K562 (cell line): Measurements from ENCODE around the gene JAM2. TPM values are rescaled to one million over a fixed set of nuclear protein-coding genes. Genes with fewer than 3 reads are reported as not detected.

ENCODE experiments used
- ATF1 ChIP-seq, 2 experiments: fragments of 450-650 bp in 1 of 2; IDR thresholded peaks; 2 replicates each; pipeline ENCODE4 v1.6.1; 2016; ENCODE audit warnings: missing compliant biosample characterization in 1 of 2, missing genetic modification characterization in 1 of 2
- CBX1 ChIP-seq: sonication (generic); IDR thresholded peaks from 2 replicates; pipeline ENCODE4 v1.6.1; 2016; ENCODE audit warnings: antibody characterized with exemption, low read depth, mild to moderate bottlenecking
- CBX3 ChIP-seq, 2 experiments: IDR thresholded peaks; 1 replicate in 1 of 2; 2 replicates in 1 of 2; pipeline ENCODE4 v1.6.1; 2012; ENCODE audit warnings: inconsistent platforms in 2 of 2, low read length in 2 of 2, borderline replicate concordance in 1 of 2, control low read depth in 1 of 2
- COPS2 ChIP-seq: fragments of 450-650 bp; conservative IDR thresholded peaks from 2 replicates; pipeline ENCODE4 v1.6.1; 2016; ENCODE audit warnings: mild to moderate bottlenecking, moderate library complexity
- CXXC5 ChIP-seq: fragments of 250-450 bp; sonication (Bioruptor Pico); IDR thresholded peaks from 2 replicates; pipeline ENCODE4 v1.8.0; 2022; ENCODE audit warnings: inconsistent platforms, mild to moderate bottlenecking, moderate library complexity
- EP400 ChIP-seq: fragments of 450-650 bp; IDR thresholded peaks from 2 replicates; pipeline ENCODE4 v1.6.1; 2017; ENCODE audit warnings: antibody characterized with exemption, mild to moderate bottlenecking, moderate library complexity
- ERF ChIP-seq: fragments of 450-650 bp; formaldehyde crosslinking; IDR thresholded peaks from 2 replicates; pipeline ENCODE4 v1.4.0; 2020; ENCODE audit warnings: mild to moderate bottlenecking, mixed read lengths
- JUN ChIP-seq, 2 experiments: sonication (generic) in 1 of 2; formaldehyde crosslinking in 1 of 2; IDR thresholded peaks; 2 replicates each; pipeline versions ENCODE4 v1.6.1 to v1.8.0; 2012 to 2022; ENCODE audit warnings: borderline replicate concordance in 2 of 2, mild to moderate bottlenecking in 2 of 2, improper control_type of control experiment in 1 of 2, low read depth in 1 of 2, low read length in 1 of 2, missing genetic modification reagents in 1 of 2
- NCOR1 ChIP-seq: fragments of 450-650 bp; IDR thresholded peaks from 2 replicates; pipeline ENCODE4 v1.6.1; 2016; ENCODE audit warnings: mild to moderate bottlenecking, moderate library complexity
- NFE2 ChIP-seq: IDR thresholded peaks from 2 replicates; pipeline ENCODE4 v1.6.1; 2014; ENCODE audit warnings: antibody characterized with exemption, low read depth
- NKRF ChIP-seq: fragments of 450-650 bp; IDR thresholded peaks from 2 replicates; pipeline ENCODE4 v1.6.1; 2016; ENCODE audit warnings: borderline replicate concordance
- SAFB2 ChIP-seq: fragments of 200-400 bp; formaldehyde crosslinking; IDR thresholded peaks from 2 replicates; pipeline ENCODE4 v1.6.1; 2018; ENCODE audit warnings: borderline replicate concordance, low read length, low read depth, moderate library complexity; ENCODE audit not compliant: severe bottlenecking
- SIN3A ChIP-seq, 2 experiments: fragments of 150-350 bp in 1 of 2; IDR thresholded peaks; 2 replicates each; pipeline ENCODE4 v1.6.1; 2011 to 2016; ENCODE audit warnings: borderline replicate concordance in 2 of 2, low read depth in 2 of 2, low read length in 2 of 2, mild to moderate bottlenecking in 2 of 2, moderate library complexity in 2 of 2; ENCODE audit not compliant: control insufficient read depth in 1 of 2
- SREBF2 ChIP-seq: sonication (generic); formaldehyde crosslinking; IDR thresholded peaks from 2 replicates; pipeline ENCODE4 v1.4.0; 2020; ENCODE audit warnings: mild to moderate bottlenecking, missing genetic modification reagents
- SUPT5H ChIP-seq: fragments of 450-650 bp; IDR thresholded peaks from 2 replicates; pipeline ENCODE4 v1.6.1; 2016
- YBX1 ChIP-seq: fragments of 450-650 bp; IDR thresholded peaks from 2 replicates; pipeline ENCODE4 v1.7.1; 2016; ENCODE audit warnings: mild to moderate bottlenecking
- ZC3H8 ChIP-seq: fragments of 450-650 bp; IDR thresholded peaks from 2 replicates; pipeline ENCODE4 v1.6.1; 2017
- ZNF507 ChIP-seq: conservative IDR thresholded peaks from 2 replicates; pipeline ENCODE4 v1.6.1; 2017; ENCODE audit warnings: missing genetic modification characterization, missing compliant biosample characterization
- polyA plus RNA-seq, 8 experiments: library from polyadenylated mRNA; depleted of rRNA in 4 of 8; stranded (reverse) in 5 of 8; unstranded in 3 of 8; fragments of >200 nt; fragmentation: Nextera tagmentation in 2 of 8; fragmentation: Illumina TruSeq in 1 of 8; extraction: Ambion mirVana in 2 of 8; extraction: Trizol in 1 of 8; gene quantifications; 2 replicates each; pipeline versions ENCODE4 v1.2.1 to v1.2.3, GENCODE V29; 2011 to 2014; ENCODE audit warnings: inconsistent platforms in 1 of 8, missing spikeins in 1 of 8
- total RNA-seq, 7 experiments: library from RNA; depleted of rRNA in 6 of 7; stranded (reverse); fragments of >200 nt in 6 of 7; fragmentation: Illumina TruSeq in 2 of 7; extraction: Trizol in 2 of 7; gene quantifications; 2 replicates each; pipeline versions ENCODE4 v1.2.1 to v1.2.3, GENCODE V29; 2011 to 2021; ENCODE audit warnings: low replicate concordance in 1 of 7
- TF ChIP-seq, protein P1 (sequence below): conservative IDR thresholded peaks from 2 replicates; pipeline ENCODE4 v1.6.1; 2011; ENCODE audit warnings: low read depth, mild to moderate bottlenecking, low read length; ENCODE audit not compliant: control insufficient read depth
- TF ChIP-seq, protein P2 (sequence below): sonication (generic); formaldehyde crosslinking; IDR thresholded peaks from 2 replicates; pipeline ENCODE4 v1.8.0; 2022; ENCODE audit warnings: mild to moderate bottlenecking, low read depth, missing genetic modification reagents
- TF ChIP-seq, protein P3 (sequence below): fragments of 200-800 bp; sonication (Bioruptor generic); IDR thresholded peaks from 2 replicates; pipeline ENCODE4 v1.6.1; 2017; ENCODE audit warnings: missing genetic modification characterization, missing compliant biosample characterization
- TF ChIP-seq, protein P4 (sequence below): sonication (generic); formaldehyde crosslinking; IDR thresholded peaks from 2 replicates; pipeline ENCODE4 v1.8.0; 2022; ENCODE audit warnings: missing genetic modification reagents, mild to moderate bottlenecking, borderline replicate concordance

Gene JAM2
- total and polyA plus RNA-seq, 9 of the 15 experiments (the other 6 are each of a cell fraction or from before 2014, with no cell fraction given), result 0.03 to 0.08 (median 0.07) TPM; not detected in 6

DNA sequence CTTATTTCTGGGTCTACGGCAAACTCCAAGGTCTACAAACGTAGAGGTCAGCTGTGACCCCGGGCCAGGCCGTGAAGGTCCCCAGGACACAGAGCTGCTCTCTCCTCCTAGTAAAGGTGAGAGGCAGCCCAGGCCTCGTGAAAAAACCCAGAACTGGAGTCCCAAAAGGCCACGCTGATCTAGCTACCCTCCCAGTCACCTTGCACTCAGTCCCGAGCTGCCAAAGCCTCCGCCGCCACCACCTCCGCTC, 95.5 kb downstream of the JAM2 start (continued):
- TF ChIP-seq, protein P1, sequence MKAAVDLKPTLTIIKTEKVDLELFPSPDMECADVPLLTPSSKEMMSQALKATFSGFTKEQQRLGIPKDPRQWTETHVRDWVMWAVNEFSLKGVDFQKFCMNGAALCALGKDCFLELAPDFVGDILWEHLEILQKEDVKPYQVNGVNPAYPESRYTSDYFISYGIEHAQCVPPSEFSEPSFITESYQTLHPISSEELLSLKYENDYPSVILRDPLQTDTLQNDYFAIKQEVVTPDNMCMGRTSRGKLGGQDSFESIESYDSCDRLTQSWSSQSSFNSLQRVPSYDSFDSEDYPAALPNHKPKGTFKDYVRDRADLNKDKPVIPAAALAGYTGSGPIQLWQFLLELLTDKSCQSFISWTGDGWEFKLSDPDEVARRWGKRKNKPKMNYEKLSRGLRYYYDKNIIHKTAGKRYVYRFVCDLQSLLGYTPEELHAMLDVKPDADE, result peak; percentile 38
- no peak for TF ChIP-seq ATF1 (CRISPR knock-in tag; IDR thresholded peaks at IDR 0.05)
- no peak for TF ChIP-seq ATF1 (tag; IDR thresholded peaks at IDR 0.05)
- TF ChIP-seq NCOR1, result no peak
- no peak for TF ChIP-seq NFE2
- no peak for TF ChIP-seq JUN (IDR thresholded peaks at IDR 0.05; ENCODE audit: borderline replicate concordance, low read depth, low read length)
- no peak for TF ChIP-seq JUN (CRISPR knock-in tag; IDR thresholded peaks at IDR 0.05; ENCODE audit: borderline replicate concordance)
- TF ChIP-seq SAFB2, result no peak
- TF ChIP-seq, protein P2, sequence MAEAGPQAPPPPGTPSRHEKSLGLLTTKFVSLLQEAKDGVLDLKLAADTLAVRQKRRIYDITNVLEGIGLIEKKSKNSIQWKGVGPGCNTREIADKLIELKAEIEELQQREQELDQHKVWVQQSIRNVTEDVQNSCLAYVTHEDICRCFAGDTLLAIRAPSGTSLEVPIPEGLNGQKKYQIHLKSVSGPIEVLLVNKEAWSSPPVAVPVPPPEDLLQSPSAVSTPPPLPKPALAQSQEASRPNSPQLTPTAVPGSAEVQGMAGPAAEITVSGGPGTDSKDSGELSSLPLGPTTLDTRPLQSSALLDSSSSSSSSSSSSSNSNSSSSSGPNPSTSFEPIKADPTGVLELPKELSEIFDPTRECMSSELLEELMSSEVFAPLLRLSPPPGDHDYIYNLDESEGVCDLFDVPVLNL, result no peak
- peak; percentile 95 for TF ChIP-seq SUPT5H
- no peak for TF ChIP-seq CBX3 (IDR thresholded peaks at IDR 0.05; ENCODE audit: borderline replicate concordance in 1 of 2, low read length in 2 of 2)
- TF ChIP-seq YBX1, result no peak
- no peak for TF ChIP-seq CBX1
- TF ChIP-seq SREBF2 (CRISPR knock-in tag), result no peak
- TF ChIP-seq EP400, result no peak
- TF ChIP-seq ZC3H8, result no peak
- TF ChIP-seq, protein P3, sequence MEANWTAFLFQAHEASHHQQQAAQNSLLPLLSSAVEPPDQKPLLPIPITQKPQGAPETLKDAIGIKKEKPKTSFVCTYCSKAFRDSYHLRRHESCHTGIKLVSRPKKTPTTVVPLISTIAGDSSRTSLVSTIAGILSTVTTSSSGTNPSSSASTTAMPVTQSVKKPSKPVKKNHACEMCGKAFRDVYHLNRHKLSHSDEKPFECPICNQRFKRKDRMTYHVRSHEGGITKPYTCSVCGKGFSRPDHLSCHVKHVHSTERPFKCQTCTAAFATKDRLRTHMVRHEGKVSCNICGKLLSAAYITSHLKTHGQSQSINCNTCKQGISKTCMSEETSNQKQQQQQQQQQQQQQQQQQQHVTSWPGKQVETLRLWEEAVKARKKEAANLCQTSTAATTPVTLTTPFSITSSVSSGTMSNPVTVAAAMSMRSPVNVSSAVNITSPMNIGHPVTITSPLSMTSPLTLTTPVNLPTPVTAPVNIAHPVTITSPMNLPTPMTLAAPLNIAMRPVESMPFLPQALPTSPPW (CRISPR knock-in tag), result no peak
- TF ChIP-seq, protein P4, sequence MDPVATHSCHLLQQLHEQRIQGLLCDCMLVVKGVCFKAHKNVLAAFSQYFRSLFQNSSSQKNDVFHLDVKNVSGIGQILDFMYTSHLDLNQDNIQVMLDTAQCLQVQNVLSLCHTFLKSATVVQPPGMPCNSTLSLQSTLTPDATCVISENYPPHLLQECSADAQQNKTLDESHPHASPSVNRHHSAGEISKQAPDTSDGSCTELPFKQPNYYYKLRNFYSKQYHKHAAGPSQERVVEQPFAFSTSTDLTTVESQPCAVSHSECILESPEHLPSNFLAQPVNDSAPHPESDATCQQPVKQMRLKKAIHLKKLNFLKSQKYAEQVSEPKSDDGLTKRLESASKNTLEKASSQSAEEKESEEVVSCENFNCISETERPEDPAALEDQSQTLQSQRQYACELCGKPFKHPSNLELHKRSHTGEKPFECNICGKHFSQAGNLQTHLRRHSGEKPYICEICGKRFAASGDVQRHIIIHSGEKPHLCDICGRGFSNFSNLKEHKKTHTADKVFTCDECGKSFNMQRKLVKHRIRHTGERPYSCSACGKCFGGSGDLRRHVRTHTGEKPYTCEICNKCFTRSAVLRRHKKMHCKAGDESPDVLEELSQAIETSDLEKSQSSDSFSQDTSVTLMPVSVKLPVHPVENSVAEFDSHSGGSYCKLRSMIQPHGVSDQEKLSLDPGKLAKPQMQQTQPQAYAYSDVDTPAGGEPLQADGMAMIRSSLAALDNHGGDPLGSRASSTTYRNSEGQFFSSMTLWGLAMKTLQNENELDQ (CRISPR knock-in tag), result no peak
- no peak for TF ChIP-seq CXXC5 (CRISPR knock-in tag)
- peak; percentile 79 for TF ChIP-seq NKRF
- no peak for TF ChIP-seq COPS2
- peak; percentile 83; a peak in 3 of 4 replicates for TF ChIP-seq SIN3A (IDR thresholded peaks at IDR 0.05; ENCODE audit: borderline replicate concordance in 2 of 2, control insufficient read depth in 1 of 2, low read depth in 2 of 2, low read length in 2 of 2)
- TF ChIP-seq ZNF507, result no peak
- no peak for TF ChIP-seq ERF (CRISPR knock-in tag)
